Mucosa of rectum (tissue), 2 donors: ENCODE measurements around the gene ASTN2.

ENCODE experiments used
- H3K27ac ChIP-seq, 2 donors: one replicate each; pipeline ENCODE4 v1.7.0; 2013; ENCODE audit warnings: inconsistent platforms in 2 of 2, low read depth in 2 of 2, low read length in 2 of 2
- H3K27me3 ChIP-seq, 2 donors: one replicate each; pipeline ENCODE4 v1.7.0; 2013; ENCODE audit warnings: low read length in 2 of 2; ENCODE audit not compliant: control insufficient read depth in 2 of 2, insufficient read depth in 2 of 2
- H3K36me3 ChIP-seq, 2 donors: one replicate each; pipeline ENCODE4 v1.7.0; 2013; ENCODE audit warnings: low read length in 2 of 2; ENCODE audit not compliant: control insufficient read depth in 2 of 2, insufficient read depth in 2 of 2
- H3K4me1 ChIP-seq, 2 donors: one replicate each; pipeline ENCODE4 v1.7.0; 2013; ENCODE audit warnings: low read length in 2 of 2, mild to moderate bottlenecking in 1 of 2; ENCODE audit not compliant: control insufficient read depth in 2 of 2, insufficient read depth in 2 of 2
- H3K4me3 ChIP-seq, 2 donors: one replicate each; pipeline ENCODE4 v1.7.0; 2013; ENCODE audit warnings: low read length in 2 of 2
- H3K9ac ChIP-seq, 2 donors: one replicate each; pipeline ENCODE4 v1.7.0; 2013; ENCODE audit warnings: low read length in 2 of 2, low read depth in 1 of 2, mild to moderate bottlenecking in 1 of 2
- H3K9me3 ChIP-seq, 2 donors: one replicate each; pipeline ENCODE4 v1.7.0; 2013; ENCODE audit warnings: low read length in 2 of 2; ENCODE audit not compliant: control insufficient read depth in 2 of 2
- donor health status: healthy.
- donor health status: Normal muscosa, but diverticular disease.

Gene ASTN2

GRCh38 chr9:117448066-117448465 lies 33.2 kb upstream of the ASTN2 start:
- Histone ChIP-seq H3K9me3 (no peaks in the 10 kb centered on the region), H3K4me3 (no peak overlapping the region), H3K27me3 (no peaks in the 10 kb centered on the region), H3K4me1 (no peaks in the 10 kb centered on the region), H3K36me3 (no peaks in the 10 kb centered on the region), H3K27ac (no peak overlapping the region), H3K9ac (no peak overlapping the region)

- H3K9me3 ChIP-seq, result no peaks in the 10 kb centered on the region
- no peak overlapping the region for H3K4me3 ChIP-seq
- no peak overlapping the region for H3K9ac ChIP-seq
- H3K27me3 ChIP-seq, result no peaks in the 10 kb centered on the region
- H3K4me1 ChIP-seq, result no peaks in the 10 kb centered on the region
- H3K36me3 ChIP-seq, result no peaks in the 10 kb centered on the region
- no peak overlapping the region for H3K27ac ChIP-seq
These were observed 30.8 kb upstream of the ASTN2 start for GRCh38 chr9:117445631-117446030.

GRCh38 chr9:117444501-117444900 lies 29.6 kb upstream of the ASTN2 start:
- Histone ChIP-seq H3K9ac (no peak overlapping the region), H3K36me3 (no peaks in the 10 kb centered on the region), H3K4me3 (no peak overlapping the region), H3K27ac (no peak overlapping the region), H3K27me3 (no peaks in the 10 kb centered on the region), H3K9me3 (no peaks in the 10 kb centered on the region), H3K4me1 (no peaks in the 10 kb centered on the region)

- Histone ChIP-seq H3K36me3 (no peaks in the 10 kb centered on the region), H3K9me3 (no peaks in the 10 kb centered on the region), H3K4me3 (no peak overlapping the region), H3K27ac (no peak overlapping the region), H3K27me3 (no peaks in the 10 kb centered on the region), H3K4me1 (no peaks in the 10 kb centered on the region), H3K9ac (no peak overlapping the region)
These were observed 22.4 kb upstream of the ASTN2 start for GRCh38 chr9:117437283-117437682.

- H3K36me3 ChIP-seq, result no peaks in the 10 kb centered on the region
- H3K4me3 ChIP-seq, result no peak overlapping the region
- no peaks in the 10 kb centered on the region for H3K9me3 ChIP-seq
- no peak overlapping the region for H3K27ac ChIP-seq
- H3K27me3 ChIP-seq, result no peaks in the 10 kb centered on the region
- H3K4me1 ChIP-seq, result no peaks in the 10 kb centered on the region
- no peak overlapping the region for H3K9ac ChIP-seq
These were observed 20.9 kb upstream of the ASTN2 start for GRCh38 chr9:117435630-117436261.

- no peak overlapping the region for H3K27ac ChIP-seq
- no peaks in the 10 kb centered on the region for H3K4me1 ChIP-seq
- H3K4me3 ChIP-seq, result no peak overlapping the region
- no peaks in the 10 kb centered on the region for H3K36me3 ChIP-seq
- no peaks in the 10 kb centered on the region for H3K9me3 ChIP-seq
- H3K9ac ChIP-seq, result no peak overlapping the region
- no peaks in the 10 kb centered on the region for H3K27me3 ChIP-seq
These were observed 19.7 kb upstream of the ASTN2 start for GRCh38 chr9:117434566-117434965.

GRCh38 chr9:117430813-117431212 lies 16.0 kb upstream of the ASTN2 start:
- H3K4me1 ChIP-seq, result no peaks in the 10 kb centered on the region
- H3K36me3 ChIP-seq, result no peaks in the 10 kb centered on the region
- H3K27ac ChIP-seq, result no peak overlapping the region
- no peaks in the 10 kb centered on the region for H3K9me3 ChIP-seq
- no peak overlapping the region for H3K9ac ChIP-seq
- no peak overlapping the region for H3K4me3 ChIP-seq
- no peaks in the 10 kb centered on the region for H3K27me3 ChIP-seq

- Histone ChIP-seq H3K4me1 (no peaks in the 10 kb centered on the region), H3K9me3 (no peaks in the 10 kb centered on the region), H3K9ac (no peak overlapping the region), H3K36me3 (no peaks in the 10 kb centered on the region), H3K27me3 (no peaks in the 10 kb centered on the region), H3K27ac (no peak overlapping the region), H3K4me3 (no peak overlapping the region)
These were observed 12.6 kb upstream of the ASTN2 start for GRCh38 chr9:117427357-117427913.

GRCh38 chr9:117425566-117425965 lies 10.7 kb upstream of the ASTN2 start:
- H3K4me3 ChIP-seq, result no peak overlapping the region
- H3K4me1 ChIP-seq, result no peaks in the 10 kb centered on the region
- no peak overlapping the region for H3K27ac ChIP-seq
- H3K27me3 ChIP-seq, result no peaks in the 10 kb centered on the region
- no peaks in the 10 kb centered on the region for H3K9me3 ChIP-seq
- no peaks in the 10 kb centered on the region for H3K36me3 ChIP-seq
- no peak overlapping the region for H3K9ac ChIP-seq

- H3K27ac ChIP-seq, result no peak overlapping the region
- no peak overlapping the region for H3K4me3 ChIP-seq
- no peak overlapping the region for H3K9ac ChIP-seq
- H3K9me3 ChIP-seq, result no peaks in the 10 kb centered on the region
- no peaks in the 10 kb centered on the region for H3K36me3 ChIP-seq
- H3K27me3 ChIP-seq, result no peaks in the 10 kb centered on the region
- no peaks in the 10 kb centered on the region for H3K4me1 ChIP-seq
These were observed 9.4 kb upstream of the ASTN2 start for GRCh38 chr9:117424291-117424690.
